Panc1 (cell line): ENCODE measurements around the gene ASPSCR1. TPM values are rescaled to one million over a fixed set of nuclear protein-coding genes. Genes with fewer than 3 reads are reported as not detected.

Experiments used
- ATAC-seq: fragments of 200-7000 bp; cut with Tn5 transposase; 2 replicates; pipeline ENCODE4 v1.9.1; 2020; ENCODE audit warnings: mild to moderate bottlenecking, moderate library complexity
- BruUV-seq: library from RNA; stranded (reverse); fragments of 400-500 nt; replicated peaks from 2 replicates; lab custom pipeline; 2021; lab: Mats Ljungman, UMichigan
- CTCF ChIA-PET: fragments of 300-600 bp; sonication (Branson Sonifier 250); formaldehyde crosslinking; loops from one replicate; lab custom pipeline; 2022; ENCODE audit warnings: antibody characterized with exemption; lab: Charles Lee
- POLR2A ChIA-PET: fragments of 300-600 bp; sonication (Branson Sonifier 250); formaldehyde crosslinking; loops from one replicate; lab custom pipeline; 2022; ENCODE audit warnings: antibody characterized with exemption; lab: Charles Lee
- DNase-seq: peaks from one replicate; pipeline ENCODE4 v3.0.0-alpha.2; 2010; ENCODE audit warnings: low read depth, low spot score
- H3K27ac ChIP-seq: 2 replicates; pipeline ENCODE4 v1.5.1; 2011; ENCODE audit warnings: mild to moderate bottlenecking, low read length, inconsistent platforms
- H3K27me3 ChIP-seq: fragments of 200-500 bp; sonication (Bioruptor generic); 2 replicates; pipeline ENCODE4 v1.6.0; 2014; ENCODE audit warnings: low read length, inconsistent platforms; ENCODE audit not compliant: control insufficient read depth, insufficient read depth
- H3K36me3 ChIP-seq: fragments of 200-500 bp; sonication (Bioruptor generic); 2 replicates; pipeline ENCODE4 v1.5.1; 2014; ENCODE audit warnings: inconsistent platforms, mild to moderate bottlenecking, low read length, moderate library complexity; ENCODE audit not compliant: control insufficient read depth, insufficient read depth
- H3K4me1 ChIP-seq: 2 replicates; pipeline ENCODE4 v1.5.1; 2011; ENCODE audit warnings: inconsistent platforms, mild to moderate bottlenecking, low read length, moderate library complexity; ENCODE audit not compliant: control insufficient read depth, insufficient read depth
- H3K4me3 ChIP-seq, 2 experiments: 2 replicates each; pipeline ENCODE4 v1.5.1; 2011 to 2012; ENCODE audit warnings: low read depth in 2 of 2, low read length in 2 of 2, mild to moderate bottlenecking in 2 of 2, inconsistent platforms in 1 of 2, moderate library complexity in 1 of 2
- H3K9me3 ChIP-seq: fragments of 200-500 bp; sonication (Bioruptor generic); 2 replicates; pipeline ENCODE4 v1.5.1; 2014; ENCODE audit warnings: low read depth, mild to moderate bottlenecking, inconsistent platforms, low read length, moderate library complexity; ENCODE audit not compliant: control insufficient read depth, insufficient read depth
- POLR2AphosphoS5 ChIP-seq: IDR thresholded peaks from 2 replicates; pipeline ENCODE4 v1.6.1; 2012; ENCODE audit warnings: mild to moderate bottlenecking, low read depth, low read length, moderate library complexity
- SIN3A ChIP-seq: IDR thresholded peaks from 2 replicates; pipeline ENCODE4 v1.6.1; 2012; ENCODE audit warnings: low read depth, mild to moderate bottlenecking, low read length, moderate library complexity, borderline replicate concordance; ENCODE audit not compliant: insufficient read depth
- TCF7L2 ChIP-seq: IDR thresholded peaks from 2 replicates; pipeline ENCODE4 v1.6.1; 2011; ENCODE audit warnings: mild to moderate bottlenecking, low read depth, low read length, inconsistent platforms
- in situ Hi-C: cut with HindIII; loops from 2 replicates; pipeline ENCODE4 v1.10.0; 2016; ENCODE audit warnings: low sequenced_read_pairs, low pct_unique_long_range_greater_than_20kb
- intact Hi-C: fragments of 100-400 bp; cut with micrococcal nuclease; formaldehyde crosslinking; loops from one replicate; pipeline ENCODE4 v1.10.0; 2022; ENCODE audit not compliant: unreplicated experiment
- total RNA-seq: library from RNA; stranded (reverse); gene quantifications from one replicate; pipeline ENCODE4 v1.2.1, GENCODE V29; 2021; ENCODE audit not compliant: unreplicated experiment
- TF ChIP-seq, protein P1 (sequence below), 2 experiments: IDR thresholded peaks; 2 replicates each; pipeline ENCODE4 v1.6.1; 2011 to 2012; ENCODE audit warnings: low read depth in 2 of 2, control low read depth in 1 of 2, low read length in 1 of 2, mild to moderate bottlenecking in 1 of 2, moderate library complexity in 1 of 2; ENCODE audit not compliant: insufficient read depth in 1 of 2
- TF ChIP-seq, protein P2 (sequence below): fragments of 450-650 bp; IDR thresholded peaks from 2 replicates; pipeline ENCODE4 v1.5.1; 2017; ENCODE audit warnings: mild to moderate bottlenecking

ASPSCR1 gene
- total RNA-seq, 1 experiment from 2014 or later = 64.7 TPM

DNA sequence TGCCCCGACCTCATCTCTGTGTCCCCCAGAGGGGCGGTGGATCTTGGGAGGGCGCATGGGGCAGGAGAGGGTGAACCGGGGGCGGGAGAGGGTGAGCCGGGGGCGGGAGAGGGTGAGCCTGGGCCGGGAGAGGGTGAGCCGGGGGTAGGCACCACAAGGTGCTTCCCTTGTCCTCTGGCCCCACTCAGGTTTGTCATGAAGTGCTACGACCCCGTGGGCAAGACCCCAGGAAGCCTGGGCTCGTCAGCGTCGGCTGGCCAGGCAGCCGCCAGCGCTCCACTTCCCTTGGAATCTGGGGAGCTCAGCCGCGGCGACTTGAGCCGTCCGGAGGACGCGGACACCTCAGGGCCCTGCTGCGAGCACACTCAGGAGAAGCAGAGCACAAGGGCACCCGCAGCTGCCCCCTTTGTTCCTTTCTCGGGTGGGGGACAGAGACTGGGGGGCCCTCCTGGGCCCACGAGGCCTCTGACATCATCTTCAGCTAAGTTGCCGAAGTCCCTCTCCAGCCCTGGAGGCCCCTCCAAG, 18.9 kb downstream of the ASPSCR1 start:
- H3K27ac ChIP-seq = no peak overlapping the region
- in situ Hi-C loops = no loop called here
- ChIA-PET CTCF (interaction anchor here (1.3 kb wide), 1 partner anchor 24 kb away, joined by 3 read pairs; no protein-coding TSS in a partner anchor), POLR2A (interaction anchor here (0.7 kb wide), 1 partner anchor 17 kb away, joined by 3 read pairs; no protein-coding TSS in a partner anchor)
- DNase-seq = no peak
- no peaks in the 10 kb centered on the region for H3K36me3 ChIP-seq
- H3K9me3 ChIP-seq = no peaks in the 10 kb centered on the region
- ATAC-seq = no peak
- peaks cover 15% of the 10 kb centered on the region for H3K4me1 ChIP-seq
- no TSS peak for BruUV-seq
- intact Hi-C loops = no loop called here
- no peak for TF ChIP-seq TCF7L2
- TF ChIP-seq, protein P1, sequence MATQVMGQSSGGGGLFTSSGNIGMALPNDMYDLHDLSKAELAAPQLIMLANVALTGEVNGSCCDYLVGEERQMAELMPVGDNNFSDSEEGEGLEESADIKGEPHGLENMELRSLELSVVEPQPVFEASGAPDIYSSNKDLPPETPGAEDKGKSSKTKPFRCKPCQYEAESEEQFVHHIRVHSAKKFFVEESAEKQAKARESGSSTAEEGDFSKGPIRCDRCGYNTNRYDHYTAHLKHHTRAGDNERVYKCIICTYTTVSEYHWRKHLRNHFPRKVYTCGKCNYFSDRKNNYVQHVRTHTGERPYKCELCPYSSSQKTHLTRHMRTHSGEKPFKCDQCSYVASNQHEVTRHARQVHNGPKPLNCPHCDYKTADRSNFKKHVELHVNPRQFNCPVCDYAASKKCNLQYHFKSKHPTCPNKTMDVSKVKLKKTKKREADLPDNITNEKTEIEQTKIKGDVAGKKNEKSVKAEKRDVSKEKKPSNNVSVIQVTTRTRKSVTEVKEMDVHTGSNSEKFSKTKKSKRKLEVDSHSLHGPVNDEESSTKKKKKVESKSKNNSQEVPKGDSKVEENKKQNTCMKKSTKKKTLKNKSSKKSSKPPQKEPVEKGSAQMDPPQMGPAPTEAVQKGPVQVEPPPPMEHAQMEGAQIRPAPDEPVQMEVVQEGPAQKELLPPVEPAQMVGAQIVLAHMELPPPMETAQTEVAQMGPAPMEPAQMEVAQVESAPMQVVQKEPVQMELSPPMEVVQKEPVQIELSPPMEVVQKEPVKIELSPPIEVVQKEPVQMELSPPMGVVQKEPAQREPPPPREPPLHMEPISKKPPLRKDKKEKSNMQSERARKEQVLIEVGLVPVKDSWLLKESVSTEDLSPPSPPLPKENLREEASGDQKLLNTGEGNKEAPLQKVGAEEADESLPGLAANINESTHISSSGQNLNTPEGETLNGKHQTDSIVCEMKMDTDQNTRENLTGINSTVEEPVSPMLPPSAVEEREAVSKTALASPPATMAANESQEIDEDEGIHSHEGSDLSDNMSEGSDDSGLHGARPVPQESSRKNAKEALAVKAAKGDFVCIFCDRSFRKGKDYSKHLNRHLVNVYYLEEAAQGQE (IDR thresholded peaks at IDR 0.05; ENCODE audit: insufficient read depth in 1 of 2, low read depth in 2 of 2, low read length in 1 of 2) = no peak
- TF ChIP-seq POLR2AphosphoS5 = no peak
- TF ChIP-seq SIN3A = no peak
- TF ChIP-seq, protein P2, sequence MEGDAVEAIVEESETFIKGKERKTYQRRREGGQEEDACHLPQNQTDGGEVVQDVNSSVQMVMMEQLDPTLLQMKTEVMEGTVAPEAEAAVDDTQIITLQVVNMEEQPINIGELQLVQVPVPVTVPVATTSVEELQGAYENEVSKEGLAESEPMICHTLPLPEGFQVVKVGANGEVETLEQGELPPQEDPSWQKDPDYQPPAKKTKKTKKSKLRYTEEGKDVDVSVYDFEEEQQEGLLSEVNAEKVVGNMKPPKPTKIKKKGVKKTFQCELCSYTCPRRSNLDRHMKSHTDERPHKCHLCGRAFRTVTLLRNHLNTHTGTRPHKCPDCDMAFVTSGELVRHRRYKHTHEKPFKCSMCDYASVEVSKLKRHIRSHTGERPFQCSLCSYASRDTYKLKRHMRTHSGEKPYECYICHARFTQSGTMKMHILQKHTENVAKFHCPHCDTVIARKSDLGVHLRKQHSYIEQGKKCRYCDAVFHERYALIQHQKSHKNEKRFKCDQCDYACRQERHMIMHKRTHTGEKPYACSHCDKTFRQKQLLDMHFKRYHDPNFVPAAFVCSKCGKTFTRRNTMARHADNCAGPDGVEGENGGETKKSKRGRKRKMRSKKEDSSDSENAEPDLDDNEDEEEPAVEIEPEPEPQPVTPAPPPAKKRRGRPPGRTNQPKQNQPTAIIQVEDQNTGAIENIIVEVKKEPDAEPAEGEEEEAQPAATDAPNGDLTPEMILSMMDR = no peak
- H3K27me3 ChIP-seq = no peaks in the 10 kb centered on the region
- no peak overlapping the region for H3K4me3 ChIP-seq

DNA sequence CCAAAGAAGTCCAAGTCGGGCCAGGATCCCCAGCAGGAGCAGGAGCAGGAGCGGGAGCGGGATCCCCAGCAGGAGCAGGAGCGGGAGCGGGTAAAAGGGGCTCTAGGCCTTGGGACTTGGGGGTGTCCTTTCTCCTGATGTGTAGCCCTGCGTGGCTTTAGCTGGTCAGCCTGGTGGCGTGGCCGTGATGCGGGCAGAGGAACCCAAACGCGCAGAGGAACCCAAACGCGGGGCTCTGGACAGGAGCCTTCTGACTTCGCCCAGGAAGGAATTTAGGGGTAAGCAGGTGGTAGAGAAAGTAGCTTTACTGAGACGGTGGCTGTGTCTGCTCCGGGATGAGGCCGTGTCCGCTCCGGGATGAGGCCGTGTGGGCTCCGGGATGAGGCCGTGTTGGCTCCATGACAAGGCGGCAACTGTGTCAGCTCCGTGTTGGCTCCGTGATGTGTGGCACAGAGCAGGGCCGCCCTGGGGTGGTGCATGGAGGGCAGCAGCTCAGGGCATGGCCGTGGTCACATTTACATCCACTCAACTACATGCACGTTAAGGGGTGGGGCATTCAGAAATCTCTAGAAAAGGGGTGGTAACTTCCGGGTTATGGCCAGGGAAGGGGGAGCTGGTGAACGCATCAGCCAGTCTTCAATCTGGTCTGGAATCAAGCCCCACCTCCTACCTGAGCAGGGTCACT, 19.5 kb downstream of the ASPSCR1 start:
- in situ Hi-C loops = no loop called here
- Histone ChIP-seq H3K4me3 (no peak overlapping the region), H3K36me3 (no peaks in the 10 kb centered on the region), H3K4me1 (peaks cover 9% of the 10 kb centered on the region), H3K27me3 (no peaks in the 10 kb centered on the region), H3K27ac (no peak overlapping the region), H3K9me3 (no peaks in the 10 kb centered on the region)
- ATAC-seq = no peak
- TF ChIP-seq TCF7L2 (no peak), POLR2AphosphoS5 (no peak), SIN3A (no peak)
- TF ChIP-seq, protein P1 (IDR thresholded peaks at IDR 0.05; ENCODE audit: insufficient read depth in 1 of 2, low read depth in 2 of 2, low read length in 1 of 2) = no peak
- TF ChIP-seq, protein P2 = no peak
- BruUV-seq = TSS peak; percentile 46
- intact Hi-C loops = no loop called here
- DNase-seq = no peak
- ChIA-PET POLR2A (interaction anchor here (0.6 kb wide), 1 partner anchor 27 kb away, joined by 6 read pairs; no protein-coding TSS in a partner anchor), CTCF (interaction anchor here (0.6 to 1.3 kb wide), 2 partner anchors 23 to 281 kb away, joined by 3 to 5 read pairs; no protein-coding TSS in a partner anchor)
